GM23338 (cell line): ENCODE results near the gene NDUFB8.

Source experiments
- CREB1 ChIP-seq: fragments of 250-450 bp; sonication (Bioruptor Pico); IDR thresholded peaks from 2 replicates; pipeline ENCODE4 v1.5.0; 2020; ENCODE audit warnings: low read depth, mild to moderate bottlenecking, moderate library complexity
- EZH2 ChIP-seq: fragments of 200-600 bp; sonication (generic); IDR thresholded peaks from one replicate; pipeline ENCODE4 v1.8.0; 2017; ENCODE audit warnings: antibody characterized with exemption, mild to moderate bottlenecking, low read depth; ENCODE audit not compliant: unreplicated experiment
- EZH2phosphoT487 ChIP-seq: fragments of 200-600 bp; sonication (generic); IDR thresholded peaks from one replicate; pipeline ENCODE4 v1.8.1; 2018; ENCODE audit warnings: antibody characterized with exemption; ENCODE audit not compliant: unreplicated experiment
- JUNB ChIP-seq: IDR thresholded peaks from one replicate; pipeline ENCODE4 v1.6.1; 2016; ENCODE audit warnings: antibody characterized with exemption; ENCODE audit not compliant: unreplicated experiment
- POLR2AphosphoS5 ChIP-seq: IDR thresholded peaks from 2 replicates; pipeline ENCODE4 v1.6.1; 2016; ENCODE audit warnings: antibody characterized with exemption, low read depth
- REST ChIP-seq: IDR thresholded peaks from one replicate; pipeline ENCODE4 v1.6.1; 2018; ENCODE audit warnings: antibody characterized with exemption; ENCODE audit not compliant: unreplicated experiment
- ZNF114 ChIP-seq: fragments of 250-450 bp; sonication (Bioruptor Pico); IDR thresholded peaks from 2 replicates; pipeline ENCODE4 v1.5.0; 2020; ENCODE audit warnings: mild to moderate bottlenecking, moderate library complexity
- ZNF331 ChIP-seq: fragments of 250-450 bp; sonication (Bioruptor Pico); IDR thresholded peaks from 2 replicates; pipeline ENCODE4 v1.5.0; 2020; ENCODE audit warnings: low read depth, mild to moderate bottlenecking, moderate library complexity
- TF ChIP-seq, protein P1 (sequence below), 2 experiments: fragments of 200-600 bp in 1 of 2; sonication (generic) in 1 of 2; conservative IDR thresholded peaks; 2 replicates each; pipeline versions ENCODE4 v1.5.1 to v1.6.1; 2016 to 2017; ENCODE audit warnings: antibody characterized with exemption in 2 of 2, low read depth in 2 of 2, mild to moderate bottlenecking in 2 of 2, moderate library complexity in 1 of 2
- TF ChIP-seq, protein P2 (sequence below): IDR thresholded peaks from 2 replicates; pipeline ENCODE4 v1.6.1; 2016; ENCODE audit warnings: antibody characterized with exemption

- no peak for TF ChIP-seq REST
- no peak for TF ChIP-seq EZH2
- TF ChIP-seq, protein P1, sequence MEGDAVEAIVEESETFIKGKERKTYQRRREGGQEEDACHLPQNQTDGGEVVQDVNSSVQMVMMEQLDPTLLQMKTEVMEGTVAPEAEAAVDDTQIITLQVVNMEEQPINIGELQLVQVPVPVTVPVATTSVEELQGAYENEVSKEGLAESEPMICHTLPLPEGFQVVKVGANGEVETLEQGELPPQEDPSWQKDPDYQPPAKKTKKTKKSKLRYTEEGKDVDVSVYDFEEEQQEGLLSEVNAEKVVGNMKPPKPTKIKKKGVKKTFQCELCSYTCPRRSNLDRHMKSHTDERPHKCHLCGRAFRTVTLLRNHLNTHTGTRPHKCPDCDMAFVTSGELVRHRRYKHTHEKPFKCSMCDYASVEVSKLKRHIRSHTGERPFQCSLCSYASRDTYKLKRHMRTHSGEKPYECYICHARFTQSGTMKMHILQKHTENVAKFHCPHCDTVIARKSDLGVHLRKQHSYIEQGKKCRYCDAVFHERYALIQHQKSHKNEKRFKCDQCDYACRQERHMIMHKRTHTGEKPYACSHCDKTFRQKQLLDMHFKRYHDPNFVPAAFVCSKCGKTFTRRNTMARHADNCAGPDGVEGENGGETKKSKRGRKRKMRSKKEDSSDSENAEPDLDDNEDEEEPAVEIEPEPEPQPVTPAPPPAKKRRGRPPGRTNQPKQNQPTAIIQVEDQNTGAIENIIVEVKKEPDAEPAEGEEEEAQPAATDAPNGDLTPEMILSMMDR (conservative IDR thresholded peaks at IDR 0.05; ENCODE audit: low read depth in 2 of 2): no peak
- no peak for TF ChIP-seq POLR2AphosphoS5
- TF ChIP-seq JUNB: no peak
- TF ChIP-seq ZNF331: no peak
- TF ChIP-seq, protein P2, sequence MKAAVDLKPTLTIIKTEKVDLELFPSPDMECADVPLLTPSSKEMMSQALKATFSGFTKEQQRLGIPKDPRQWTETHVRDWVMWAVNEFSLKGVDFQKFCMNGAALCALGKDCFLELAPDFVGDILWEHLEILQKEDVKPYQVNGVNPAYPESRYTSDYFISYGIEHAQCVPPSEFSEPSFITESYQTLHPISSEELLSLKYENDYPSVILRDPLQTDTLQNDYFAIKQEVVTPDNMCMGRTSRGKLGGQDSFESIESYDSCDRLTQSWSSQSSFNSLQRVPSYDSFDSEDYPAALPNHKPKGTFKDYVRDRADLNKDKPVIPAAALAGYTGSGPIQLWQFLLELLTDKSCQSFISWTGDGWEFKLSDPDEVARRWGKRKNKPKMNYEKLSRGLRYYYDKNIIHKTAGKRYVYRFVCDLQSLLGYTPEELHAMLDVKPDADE: no peak
- TF ChIP-seq EZH2phosphoT487: no peak
- no peak for TF ChIP-seq CREB1
- TF ChIP-seq ZNF114 (CRISPR knock-in tag): no peak
These were observed 28.2 kb downstream of the NDUFB8 start for GRCh38 chr10:100501423-100501822.
